ENCODE measurements around the gene FAM83G. TPM values are rescaled to one million over a fixed set of nuclear protein-coding genes. Genes with fewer than 3 reads are reported as not detected.
A peak's percentile ranks its signal among the peaks of the same experiment; 100 is the strongest.

Gene FAM83G
- total and polyA plus RNA-seq, 2 experiments from 2014 or later: 7.6 to 44.5 TPM

DNA sequence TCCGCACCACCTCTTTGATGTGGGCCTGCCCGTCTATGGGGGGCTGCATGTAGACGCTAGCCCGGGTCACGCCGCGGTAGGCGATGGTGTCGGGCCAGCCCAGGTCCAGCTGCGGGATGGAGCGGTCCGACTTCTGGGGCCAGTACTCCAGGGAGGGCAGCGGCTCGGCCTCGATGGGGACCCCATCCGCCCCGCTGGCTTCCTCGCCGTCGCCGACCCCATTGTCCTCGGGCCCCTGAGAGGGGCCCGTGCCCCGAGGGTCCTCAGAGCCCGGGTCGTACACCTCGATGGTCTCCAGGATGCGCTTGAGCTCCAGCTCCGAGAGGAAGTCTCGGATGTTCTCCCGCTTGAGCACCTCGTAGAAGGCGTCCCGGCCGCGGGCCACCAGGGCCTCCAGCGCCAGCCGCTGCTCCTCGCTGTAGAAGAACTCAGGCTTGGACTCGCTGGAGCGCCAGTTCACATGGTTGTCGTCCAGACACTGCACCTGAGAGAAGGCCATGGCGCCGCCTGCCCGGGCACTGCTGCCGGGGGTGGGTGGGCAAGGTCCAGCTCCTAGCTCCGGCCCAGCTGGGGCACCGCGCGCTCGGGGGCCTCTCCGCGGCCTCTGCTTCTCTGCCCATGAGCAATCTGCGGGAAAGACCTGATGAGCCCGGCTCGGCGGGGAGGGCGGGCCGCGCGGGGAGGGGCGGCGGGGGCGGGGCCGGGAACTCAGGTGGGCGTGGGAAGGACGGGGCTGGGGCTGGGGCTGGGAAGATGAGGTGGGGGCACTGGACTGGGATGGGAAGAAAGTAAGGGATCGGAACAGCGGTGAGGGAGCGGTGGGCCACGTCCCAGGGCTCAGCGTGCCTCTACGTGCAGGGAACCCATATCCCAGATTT is 782 bp downstream of the FAM83G start (continued):
- TF ChIP-seq, protein P1, sequence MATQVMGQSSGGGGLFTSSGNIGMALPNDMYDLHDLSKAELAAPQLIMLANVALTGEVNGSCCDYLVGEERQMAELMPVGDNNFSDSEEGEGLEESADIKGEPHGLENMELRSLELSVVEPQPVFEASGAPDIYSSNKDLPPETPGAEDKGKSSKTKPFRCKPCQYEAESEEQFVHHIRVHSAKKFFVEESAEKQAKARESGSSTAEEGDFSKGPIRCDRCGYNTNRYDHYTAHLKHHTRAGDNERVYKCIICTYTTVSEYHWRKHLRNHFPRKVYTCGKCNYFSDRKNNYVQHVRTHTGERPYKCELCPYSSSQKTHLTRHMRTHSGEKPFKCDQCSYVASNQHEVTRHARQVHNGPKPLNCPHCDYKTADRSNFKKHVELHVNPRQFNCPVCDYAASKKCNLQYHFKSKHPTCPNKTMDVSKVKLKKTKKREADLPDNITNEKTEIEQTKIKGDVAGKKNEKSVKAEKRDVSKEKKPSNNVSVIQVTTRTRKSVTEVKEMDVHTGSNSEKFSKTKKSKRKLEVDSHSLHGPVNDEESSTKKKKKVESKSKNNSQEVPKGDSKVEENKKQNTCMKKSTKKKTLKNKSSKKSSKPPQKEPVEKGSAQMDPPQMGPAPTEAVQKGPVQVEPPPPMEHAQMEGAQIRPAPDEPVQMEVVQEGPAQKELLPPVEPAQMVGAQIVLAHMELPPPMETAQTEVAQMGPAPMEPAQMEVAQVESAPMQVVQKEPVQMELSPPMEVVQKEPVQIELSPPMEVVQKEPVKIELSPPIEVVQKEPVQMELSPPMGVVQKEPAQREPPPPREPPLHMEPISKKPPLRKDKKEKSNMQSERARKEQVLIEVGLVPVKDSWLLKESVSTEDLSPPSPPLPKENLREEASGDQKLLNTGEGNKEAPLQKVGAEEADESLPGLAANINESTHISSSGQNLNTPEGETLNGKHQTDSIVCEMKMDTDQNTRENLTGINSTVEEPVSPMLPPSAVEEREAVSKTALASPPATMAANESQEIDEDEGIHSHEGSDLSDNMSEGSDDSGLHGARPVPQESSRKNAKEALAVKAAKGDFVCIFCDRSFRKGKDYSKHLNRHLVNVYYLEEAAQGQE (IDR thresholded peaks at IDR 0.05; ENCODE audit: unreplicated experiment): no peak
- no peak; the same call in 1 of the 2 replicates for TF ChIP-seq POLR2AphosphoS5 (IDR thresholded peaks at IDR 0.05; ENCODE audit: low read depth)
- no peak for TF ChIP-seq JUNB (IDR thresholded peaks at IDR 0.05; ENCODE audit: unreplicated experiment)

DNA sequence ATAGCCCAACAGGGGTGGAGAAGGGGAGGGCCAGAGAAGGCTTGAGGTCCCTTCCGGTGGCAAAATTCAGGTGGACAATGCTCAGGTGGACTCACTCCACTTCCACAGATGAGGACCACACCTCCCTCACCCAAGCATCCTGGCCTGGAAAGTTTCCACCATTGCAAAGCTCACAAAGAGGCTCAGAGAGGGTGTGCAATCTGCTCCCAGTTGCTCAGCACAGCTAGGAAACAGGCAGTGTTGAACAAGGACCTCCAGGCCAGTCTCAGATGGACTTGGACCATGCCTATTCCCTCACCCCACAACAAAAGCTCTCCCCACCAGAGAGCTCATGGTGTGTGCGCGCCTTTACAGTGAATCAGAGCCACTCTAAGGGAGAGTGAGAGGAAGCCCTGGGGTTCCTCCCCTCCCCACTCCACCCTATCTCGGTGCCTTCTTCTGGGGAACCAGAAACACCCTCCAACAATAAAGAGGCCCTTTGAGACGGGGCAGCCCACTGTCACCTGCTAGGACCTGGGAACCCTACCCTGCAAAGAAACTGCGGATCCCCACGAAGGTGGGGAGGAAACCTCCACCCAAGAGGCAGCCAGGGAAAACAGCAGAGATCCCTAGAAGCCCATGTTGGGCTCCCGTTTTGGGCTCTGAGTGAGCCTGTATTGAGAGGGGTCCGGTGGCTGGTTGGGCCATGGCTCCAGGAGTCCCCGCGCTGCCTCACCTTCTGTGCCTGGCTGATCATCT is 1.6 kb downstream of the FAM83G start:
- Histone ChIP-seq H2AFZ (no peak overlapping the region), H3K4me1 (ENCODE audit: insufficient read depth) (peaks cover 15% of the 10 kb centered on the region), H4K20me1 (replicated peaks; ENCODE audit: insufficient read depth) (peaks cover 18% of the 10 kb centered on the region), H3K9me2 (ENCODE audit: insufficient read depth) (no peaks in the 10 kb centered on the region), H3K27ac (ENCODE audit: low read depth) (no peak overlapping the region), H3K27me3 (ENCODE audit: insufficient read depth) (no peaks in the 10 kb centered on the region), H3K4me3 (peak overlapping the region; percentile 81), H3K4me2 (peak overlapping the region; percentile 92), H3K36me3 (ENCODE audit: insufficient read depth) (peaks cover 6% of the 10 kb centered on the region; the same call in 1 of the 2 replicates), H3F3A (replicated peaks; ENCODE audit: low read depth) (0 out of 2 replicates have a peak, but pooled peaks cover 4% of the 10 kb centered on the region), H3K79me2 (replicated peaks; ENCODE audit: insufficient read depth) (peaks cover 46% of the 10 kb centered on the region)
- Mint-ChIP-seq H3K4me3 (peak overlapping the region; percentile 92), H3K36me3 (ENCODE audit: low read depth) (peaks cover 20% of the 10 kb centered on the region), H3K27ac (0 out of 2 replicates have a peak overlapping the region, but pooled peaks have one; percentile 56), H3K27me3 (ENCODE audit: insufficient read depth, low read depth, poor library complexity) (peaks cover 3% of the 10 kb centered on the region), H3K9me3 (peaks cover 15% of the 10 kb centered on the region; the same call in 2 of the 3 replicates), H3K4me1 (peaks cover 14% of the 10 kb centered on the region)
- TF ChIP-seq EZH2 (IDR thresholded peaks at IDR 0.05; ENCODE audit: low read depth, unreplicated experiment) (no peak), JUNB (IDR thresholded peaks at IDR 0.05; ENCODE audit: unreplicated experiment) (no peak), ZNF331 (CRISPR knock-in tag; IDR thresholded peaks at IDR 0.05; ENCODE audit: low read depth) (no peak), EZH2phosphoT487 (IDR thresholded peaks at IDR 0.05; ENCODE audit: unreplicated experiment) (no peak), CREB1 (CRISPR knock-in tag; IDR thresholded peaks at IDR 0.05; ENCODE audit: low read depth) (no peak)
- TF ChIP-seq, protein P2, sequence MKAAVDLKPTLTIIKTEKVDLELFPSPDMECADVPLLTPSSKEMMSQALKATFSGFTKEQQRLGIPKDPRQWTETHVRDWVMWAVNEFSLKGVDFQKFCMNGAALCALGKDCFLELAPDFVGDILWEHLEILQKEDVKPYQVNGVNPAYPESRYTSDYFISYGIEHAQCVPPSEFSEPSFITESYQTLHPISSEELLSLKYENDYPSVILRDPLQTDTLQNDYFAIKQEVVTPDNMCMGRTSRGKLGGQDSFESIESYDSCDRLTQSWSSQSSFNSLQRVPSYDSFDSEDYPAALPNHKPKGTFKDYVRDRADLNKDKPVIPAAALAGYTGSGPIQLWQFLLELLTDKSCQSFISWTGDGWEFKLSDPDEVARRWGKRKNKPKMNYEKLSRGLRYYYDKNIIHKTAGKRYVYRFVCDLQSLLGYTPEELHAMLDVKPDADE (IDR thresholded peaks at IDR 0.05): no peak
- TF ChIP-seq, protein P1 (IDR thresholded peaks at IDR 0.05; ENCODE audit: unreplicated experiment): no peak
- ATAC-seq (peak; percentile 14), DNase-seq (ENCODE audit: low spot score) (no peak)
